Measurements from ENCODE around the gene NT5DC4. TPM values are rescaled to one million over a fixed set of nuclear protein-coding genes. Genes with fewer than 3 reads are reported as not detected.

The NT5DC4 gene
- total and polyA plus RNA-seq, 2 experiments from 2014 or later, result 0.79 to 2.7 TPM

- no peaks in the 10 kb centered on the region for H4K20me1 ChIP-seq (ENCODE audit: insufficient read depth, poor library complexity, severe bottlenecking)
- H3K4me3 ChIP-seq, result no peak overlapping the region
- peaks cover 7% of the 10 kb centered on the region for H3K4me1 ChIP-seq (ENCODE audit: insufficient read depth)
- WGBS (ENCODE audit: low lambda C conversion rate, missing lambda C conversion rate), result 93% methylated on average over 1 of the region's 1 CpG
- H3K27me3 ChIP-seq, result no peaks in the 10 kb centered on the region
- no peaks in the 10 kb centered on the region for H3K9me3 ChIP-seq (ENCODE audit: low read depth)
- H2AFZ ChIP-seq, result no peak overlapping the region
- no peaks in the 10 kb centered on the region for H3K9me2 ChIP-seq (replicated peaks; ENCODE audit: insufficient read depth)
- DNase-seq (ENCODE audit: low spot score), result no peak
- H3K79me2 ChIP-seq, result no peaks in the 10 kb centered on the region
- H3K27ac ChIP-seq, result peak overlapping the region; percentile 90
- H3K4me2 ChIP-seq, result no peak overlapping the region
- TF ChIP-seq EZH2phosphoT487 (IDR thresholded peaks at IDR 0.05; ENCODE audit: low read depth, severe bottlenecking, unreplicated experiment), result no peak
- no peaks in the 10 kb centered on the region for H3K36me3 ChIP-seq (replicated peaks; ENCODE audit: insufficient read depth, low read depth)
Measured at GRCh38 chr2:112692918-112693317, 27.9 kb upstream of the NT5DC4 start.

GRCh38 chr2:112693596-112693995, 27.2 kb upstream of the NT5DC4 start:
- Histone ChIP-seq H3K4me3 (no peak overlapping the region), H3K9me3 (ENCODE audit: low read depth) (no peaks in the 10 kb centered on the region), H3K27ac (no peak overlapping the region), H3K4me1 (ENCODE audit: insufficient read depth) (peaks cover 7% of the 10 kb centered on the region), H3K27me3 (no peaks in the 10 kb centered on the region), H3K4me2 (no peak overlapping the region), H3K9me2 (replicated peaks; ENCODE audit: insufficient read depth) (no peaks in the 10 kb centered on the region), H3K79me2 (no peaks in the 10 kb centered on the region), H3K36me3 (replicated peaks; ENCODE audit: insufficient read depth, low read depth) (no peaks in the 10 kb centered on the region), H2AFZ (no peak overlapping the region), H4K20me1 (ENCODE audit: insufficient read depth, poor library complexity, severe bottlenecking) (no peaks in the 10 kb centered on the region)
- no peak for DNase-seq (ENCODE audit: low spot score)
- TF ChIP-seq EZH2phosphoT487 (IDR thresholded peaks at IDR 0.05; ENCODE audit: low read depth, severe bottlenecking, unreplicated experiment) (no peak), CTCF (IDR thresholded peaks at IDR 0.05; ENCODE audit: poor library complexity) (no peak), EZH2 (IDR thresholded peaks at IDR 0.05; ENCODE audit: borderline replicate concordance) (no peak)
- WGBS (ENCODE audit: low lambda C conversion rate, missing lambda C conversion rate), result 95% methylated on average over 9 of the region's 9 CpGs

DNA sequence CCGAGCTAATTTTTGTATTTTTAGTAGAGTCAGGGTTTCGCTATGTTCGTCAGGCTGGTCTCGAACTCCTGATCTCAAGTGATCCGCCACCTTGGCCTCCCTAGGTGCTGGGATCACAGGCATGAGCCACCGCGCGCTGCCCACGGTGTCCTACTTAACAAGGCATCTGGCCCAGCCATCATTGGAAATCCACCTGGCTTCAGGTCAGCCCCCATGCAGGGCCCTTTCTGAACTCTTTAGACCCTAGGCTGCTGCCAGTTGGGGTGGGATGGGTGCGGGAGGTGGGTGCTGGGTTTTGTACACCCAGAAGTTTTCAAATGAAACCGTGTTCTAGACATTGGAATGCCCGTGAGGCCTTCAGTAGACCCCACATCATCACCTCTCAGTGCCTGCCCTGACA, 26.6 kb upstream of the NT5DC4 start:
- H3K27ac ChIP-seq, result no peak overlapping the region
- no peak overlapping the region for H3K4me2 ChIP-seq
- peaks cover 7% of the 10 kb centered on the region for H3K4me1 ChIP-seq (ENCODE audit: insufficient read depth)
- no peaks in the 10 kb centered on the region for H3K79me2 ChIP-seq
- no peaks in the 10 kb centered on the region for H3K36me3 ChIP-seq (replicated peaks; ENCODE audit: insufficient read depth, low read depth)
- 95% methylated on average over 10 of the region's 12 CpGs for WGBS (ENCODE audit: low lambda C conversion rate, missing lambda C conversion rate)
- H4K20me1 ChIP-seq (ENCODE audit: insufficient read depth, poor library complexity, severe bottlenecking), result no peaks in the 10 kb centered on the region
- H3K9me2 ChIP-seq (replicated peaks; ENCODE audit: insufficient read depth), result no peaks in the 10 kb centered on the region
- TF ChIP-seq EZH2 (IDR thresholded peaks at IDR 0.05; ENCODE audit: borderline replicate concordance) (no peak), CTCF (IDR thresholded peaks at IDR 0.05; ENCODE audit: poor library complexity) (no peak), EZH2phosphoT487 (IDR thresholded peaks at IDR 0.05; ENCODE audit: low read depth, severe bottlenecking, unreplicated experiment) (no peak)
- H2AFZ ChIP-seq, result no peak overlapping the region
- no peaks in the 10 kb centered on the region for H3K27me3 ChIP-seq
- H3K4me3 ChIP-seq, result no peak overlapping the region
- DNase-seq (ENCODE audit: low spot score), result no peak
- no peaks in the 10 kb centered on the region for H3K9me3 ChIP-seq (ENCODE audit: low read depth)

- Histone ChIP-seq H3K27ac (no peak overlapping the region), H3K79me2 (no peaks in the 10 kb centered on the region), H3K4me1 (ENCODE audit: insufficient read depth) (no peaks in the 10 kb centered on the region), H3K27me3 (no peaks in the 10 kb centered on the region), H3K36me3 (replicated peaks; ENCODE audit: insufficient read depth, low read depth) (no peaks in the 10 kb centered on the region), H2AFZ (no peak overlapping the region), H3K4me3 (no peak overlapping the region), H3K4me2 (no peak overlapping the region), H3K9me3 (ENCODE audit: low read depth) (no peaks in the 10 kb centered on the region), H3K9me2 (replicated peaks; ENCODE audit: insufficient read depth) (no peaks in the 10 kb centered on the region), H4K20me1 (ENCODE audit: insufficient read depth, poor library complexity, severe bottlenecking) (no peaks in the 10 kb centered on the region)
- WGBS (ENCODE audit: low lambda C conversion rate, missing lambda C conversion rate), result 95% methylated on average over 3 of the region's 3 CpGs
- TF ChIP-seq CTCF (IDR thresholded peaks at IDR 0.05; ENCODE audit: poor library complexity), result no peak
- TF ChIP-seq EZH2 (IDR thresholded peaks at IDR 0.05; ENCODE audit: borderline replicate concordance), result no peak
- no peak for TF ChIP-seq EZH2phosphoT487 (IDR thresholded peaks at IDR 0.05; ENCODE audit: low read depth, severe bottlenecking, unreplicated experiment)
- DNase-seq (ENCODE audit: low spot score), result no peak
Measured at GRCh38 chr2:112698834-112699515, 21.8 kb upstream of the NT5DC4 start.
